Stimulated activated CD8-positive, alpha-beta memory T cell treated with anti-CD3 and anti-CD28 coated beads, Interleukin-15, amount 100 ng/mL, for 48 hours (primary cell): Measurements from ENCODE around the gene TTL.
"Not testable (repeated sequence)": the region's sequence is repeated elsewhere in the genome, so short reads cannot be mapped to it uniquely, and the experiment has no call there.

ENCODE experiments used
- DNase-seq, 2 donors: peaks; one replicate each; pipeline ENCODE4 v3.0.0-alpha.2; 2020; ENCODE audit warnings: low read depth in 2 of 2

TTL gene

GRCh38 chr2:112474844-112475486 is 7.0 kb upstream of the TTL start:
- no peak for DNase-seq

GRCh38 chr2:112476434-112476833 is 5.5 kb upstream of the TTL start:
- DNase-seq: no peak

GRCh38 chr2:112480530-112481049 is 1.4 kb upstream of the TTL start:
- DNase-seq: peak in 1 of 2 donors; percentile 7

- peak; percentile 71 to 74 for DNase-seq
These were observed 867 bp upstream of the TTL start for GRCh38 chr2:112481050-112481527.

- peak in 1 of 2 donors; percentile 11 for DNase-seq
These were observed 519 bp downstream of the TTL start for GRCh38 chr2:112482309-112483041.

GRCh38 chr2:112483042-112483473 is 1.1 kb downstream of the TTL start:
- no peak for DNase-seq

- DNase-seq: no peak
These were observed 1.9 kb downstream of the TTL start for GRCh38 chr2:112483831-112484230.

- no peak for DNase-seq
These were observed 3.9 kb downstream of the TTL start for GRCh38 chr2:112485849-112486248.

- DNase-seq: no peak
These were observed 4.9 kb downstream of the TTL start for GRCh38 chr2:112486895-112487294.

GRCh38 chr2:112487444-112487961 is 5.5 kb downstream of the TTL start:
- DNase-seq: no peak

- DNase-seq: no peak
These were observed 6.2 kb downstream of the TTL start for GRCh38 chr2:112488201-112488600.

- DNase-seq: no peak
These were observed 10.0 kb downstream of the TTL start for GRCh38 chr2:112491946-112492345.

GRCh38 chr2:112493048-112493447 is 11.1 kb downstream of the TTL start:
- DNase-seq: no peak

GRCh38 chr2:112493858-112494648 is 12.1 kb downstream of the TTL start:
- no peak for DNase-seq

GRCh38 chr2:112494828-112495227 is 12.9 kb downstream of the TTL start:
- no peak for DNase-seq

- DNase-seq: not testable (repeated sequence)
These were observed 13.9 kb downstream of the TTL start for GRCh38 chr2:112495878-112496277.

GRCh38 chr2:112500850-112501484 is 19.0 kb downstream of the TTL start:
- DNase-seq: peak in 1 of 2 donors; percentile 9

GRCh38 chr2:112509239-112509998 is 27.5 kb downstream of the TTL start:
- not testable (repeated sequence) for DNase-seq

GRCh38 chr2:112516801-112517200 is 34.8 kb downstream of the TTL start:
- DNase-seq: no peak

GRCh38 chr2:112518807-112519206 is 36.9 kb downstream of the TTL start:
- no peak for DNase-seq

- no peak for DNase-seq
These were observed 37.5 kb downstream of the TTL start for GRCh38 chr2:112519506-112519905.
